Kidney epithelial cell (primary cell): ENCODE measurements around the gene GNAI2. TPM values are rescaled to one million over a fixed set of nuclear protein-coding genes. Genes with fewer than 3 reads are reported as not detected.
A peak's percentile ranks its signal among the peaks of the same experiment; 100 is the strongest.

Source experiments
- DNase-seq: peaks from one replicate; pipeline ENCODE4 v3.0.0-alpha.2; 2010; ENCODE audit warnings: low read depth
- H3K27me3 ChIP-seq: 2 replicates; pipeline ENCODE4 v1.6.0; 2011; ENCODE audit warnings: low read length; ENCODE audit not compliant: control insufficient read depth, insufficient read depth
- H3K36me3 ChIP-seq: 2 replicates; pipeline ENCODE4 v1.5.1; 2011; ENCODE audit warnings: low read length; ENCODE audit not compliant: control insufficient read depth, insufficient read depth
- H3K4me3 ChIP-seq: 2 replicates; pipeline ENCODE4 v1.5.1; 2011; ENCODE audit warnings: low read depth, mild to moderate bottlenecking, control low read depth, low read length
- CTCF ChIP-seq: IDR thresholded peaks from 2 replicates; pipeline ENCODE4 v1.5.1; 2011; ENCODE audit warnings: mild to moderate bottlenecking, moderate library complexity, low read length, control low read depth, inconsistent platforms; ENCODE audit not compliant: insufficient read depth, poor library complexity, severe bottlenecking
- total RNA-seq: library from RNA; depleted of rRNA; stranded (reverse); fragments of >200 nt; gene quantifications from 2 replicates; pipeline ENCODE4 v1.2.3, GENCODE V29; 2015

The GNAI2 gene
- total RNA-seq, 1 donor from 2014 or later = 208 TPM

- Histone ChIP-seq H3K36me3 (peaks cover 7% of the 10 kb centered on the region), H3K4me3 (no peak overlapping the region), H3K27me3 (no peaks in the 10 kb centered on the region)
- TF ChIP-seq CTCF = no peak
- peak; percentile 78 for DNase-seq
Observed at GRCh38 chr3:50246517-50246954, 10.5 kb downstream of the GNAI2 start.

GRCh38 chr3:50248387-50248786 lies 12.4 kb downstream of the GNAI2 start:
- no peak for DNase-seq
- peaks cover 10% of the 10 kb centered on the region for H3K36me3 ChIP-seq
- H3K4me3 ChIP-seq = no peak overlapping the region
- TF ChIP-seq CTCF = no peak
- H3K27me3 ChIP-seq = no peaks in the 10 kb centered on the region

GRCh38 chr3:50249457-50249856 lies 13.5 kb downstream of the GNAI2 start:
- H3K27me3 ChIP-seq = no peaks in the 10 kb centered on the region
- TF ChIP-seq CTCF = no peak
- no peak overlapping the region for H3K4me3 ChIP-seq
- H3K36me3 ChIP-seq = peaks cover 8% of the 10 kb centered on the region
- DNase-seq = no peak

GRCh38 chr3:50250514-50250913 lies 14.5 kb downstream of the GNAI2 start:
- H3K27me3 ChIP-seq = no peaks in the 10 kb centered on the region
- peaks cover 9% of the 10 kb centered on the region for H3K36me3 ChIP-seq
- no peak for DNase-seq
- H3K4me3 ChIP-seq = no peak overlapping the region
- TF ChIP-seq CTCF = no peak

- Histone ChIP-seq H3K4me3 (no peak overlapping the region), H3K36me3 (peaks cover 10% of the 10 kb centered on the region), H3K27me3 (no peaks in the 10 kb centered on the region)
- DNase-seq = peak; percentile 74
- no peak for TF ChIP-seq CTCF
Observed at GRCh38 chr3:50251220-50251619, 15.2 kb downstream of the GNAI2 start.

- peaks cover 18% of the 10 kb centered on the region for H3K36me3 ChIP-seq
Observed at GRCh38 chr3:50254577-50255250, 18.7 kb downstream of the GNAI2 start.

More at GRCh38 chr3:50254577-50255250, 18.7 kb downstream of the GNAI2 start:
- no peak for TF ChIP-seq CTCF
- Histone ChIP-seq H3K27me3 (no peaks in the 10 kb centered on the region), H3K4me3 (no peak overlapping the region)
- no peak for DNase-seq
